Activated CD8-positive, alpha-beta memory T cell treated with anti-CD3 and anti-CD28 coated beads, Interleukin-2, amount 50 U/mL, for 24 hours (primary cell): ENCODE data around the gene MRTFA.
"Not testable (repeated sequence)": the region's sequence is repeated elsewhere in the genome, so short reads cannot be mapped to it uniquely, and the experiment has no call there.

Source experiments
- DNase-seq: peaks from one replicate; pipeline ENCODE4 v3.0.0-alpha.2; 2020; ENCODE audit errors: extremely low read depth

Gene MRTFA

GRCh38 chr22:40636380-40637182 is at the start of gene MRTFA:
Gene MRTFA (minus strand): TSS chr22:40636719.
- DNase-seq, result peak; percentile 100

GRCh38 chr22:40685406-40685805 is 48.9 kb upstream of the MRTFA start:
- no peak for DNase-seq

GRCh38 chr22:40684728-40685127 is 48.2 kb upstream of the MRTFA start:
- no peak for DNase-seq

- no peak for DNase-seq
Measured at GRCh38 chr22:40681451-40681850, 44.9 kb upstream of the MRTFA start.

- DNase-seq, result no peak
Measured at GRCh38 chr22:40680819-40681183, 44.3 kb upstream of the MRTFA start.

- no peak for DNase-seq
Measured at GRCh38 chr22:40679964-40680818, 43.7 kb upstream of the MRTFA start.

- no peak for DNase-seq
Measured at GRCh38 chr22:40679249-40679963, 42.9 kb upstream of the MRTFA start, which contains the start of gene MCHR1. Gene MCHR1 (plus strand): TSS chr22:40679484. CDS start chr22:40679653, 169 bp downstream.

- no peak for DNase-seq
Measured at GRCh38 chr22:40678493-40679248, 42.2 kb upstream of the MRTFA start.

- no peak for DNase-seq
Measured at GRCh38 chr22:40676644-40677043, 40.1 kb upstream of the MRTFA start.

GRCh38 chr22:40676166-40676565 is 39.6 kb upstream of the MRTFA start:
- DNase-seq, result not testable (repeated sequence)

- DNase-seq, result no peak
Measured at GRCh38 chr22:40674274-40674673, 37.8 kb upstream of the MRTFA start.

GRCh38 chr22:40673017-40673416 is 36.5 kb upstream of the MRTFA start:
- DNase-seq, result no peak

GRCh38 chr22:40671796-40672360 is 35.4 kb upstream of the MRTFA start:
- no peak for DNase-seq

- DNase-seq, result no peak
Measured at GRCh38 chr22:40671369-40671768, 34.9 kb upstream of the MRTFA start.

- no peak for DNase-seq
Measured at GRCh38 chr22:40670058-40670457, 33.5 kb upstream of the MRTFA start.

- no peak for DNase-seq
Measured at GRCh38 chr22:40668611-40669411, 32.3 kb upstream of the MRTFA start.

GRCh38 chr22:40666151-40666848 is 29.8 kb upstream of the MRTFA start:
- no peak for DNase-seq

- DNase-seq, result no peak
Measured at GRCh38 chr22:40665312-40665711, 28.8 kb upstream of the MRTFA start.

GRCh38 chr22:40661671-40662070 is 25.2 kb upstream of the MRTFA start:
- DNase-seq, result no peak

GRCh38 chr22:40660730-40661129 is 24.2 kb upstream of the MRTFA start:
- no peak for DNase-seq
